B cell (primary cell): ENCODE results near the gene TNNT1.

Source experiments
- CTCF ChIP-seq: fragments of 200-600 bp; IDR thresholded peaks from one replicate; pipeline ENCODE4 v1.8.0; 2022; ENCODE audit warnings: antibody characterized with exemption, mild to moderate bottlenecking
- EZH2 ChIP-seq: IDR thresholded peaks from 2 replicates; pipeline ENCODE4 v1.6.1; 2012; ENCODE audit warnings: borderline replicate concordance, low read depth, mild to moderate bottlenecking, moderate library complexity, low read length; ENCODE audit not compliant: insufficient read depth, poor library complexity, severe bottlenecking

GRCh38 chr19:55113570-55114039, 35.4 kb downstream of the TNNT1 start:
- TF ChIP-seq CTCF (no peak), EZH2 (no peak)
